ENCODE results near the gene RPL41.

RPL41 gene

DNA sequence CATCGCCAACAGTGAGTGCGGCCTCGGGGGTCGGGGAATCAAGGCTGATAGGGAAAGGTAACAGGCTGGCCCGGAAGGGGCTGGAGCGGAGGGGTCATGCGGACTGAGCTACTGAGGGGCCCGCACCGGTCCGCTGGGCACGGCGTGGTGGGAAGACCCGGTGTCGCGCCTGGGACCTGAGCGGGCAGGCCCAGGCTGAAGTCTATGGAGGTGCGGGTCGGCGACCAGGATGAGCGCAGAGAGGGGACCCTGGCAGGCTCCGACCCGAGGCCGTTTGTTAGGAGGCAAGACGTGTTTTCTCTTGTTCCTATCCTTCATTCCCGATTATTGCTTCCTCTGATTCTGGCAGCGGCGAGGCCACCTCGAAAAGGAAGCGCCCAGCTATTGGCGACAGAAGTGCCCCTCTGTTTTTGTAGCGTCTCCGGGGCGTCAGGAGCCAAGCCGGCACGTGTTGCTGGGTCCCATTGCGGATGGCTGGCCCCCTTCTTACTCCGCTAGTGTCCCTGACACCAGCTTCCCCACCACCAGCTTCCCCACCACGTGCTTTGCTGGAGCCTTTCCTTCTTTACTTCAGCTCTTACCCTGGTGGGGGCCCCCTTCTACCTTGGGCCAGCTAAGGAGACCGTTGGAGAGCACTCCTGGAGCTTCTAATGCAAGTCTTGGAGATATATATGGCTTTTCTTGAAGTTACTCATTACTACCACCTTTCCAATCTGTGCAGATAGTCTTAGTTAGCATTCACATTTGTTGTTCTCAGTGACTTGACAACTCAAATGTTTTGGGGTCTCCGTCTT, 11.4 kb upstream of the RPL41 start (continued):
- TF ChIP-seq, protein P1, sequence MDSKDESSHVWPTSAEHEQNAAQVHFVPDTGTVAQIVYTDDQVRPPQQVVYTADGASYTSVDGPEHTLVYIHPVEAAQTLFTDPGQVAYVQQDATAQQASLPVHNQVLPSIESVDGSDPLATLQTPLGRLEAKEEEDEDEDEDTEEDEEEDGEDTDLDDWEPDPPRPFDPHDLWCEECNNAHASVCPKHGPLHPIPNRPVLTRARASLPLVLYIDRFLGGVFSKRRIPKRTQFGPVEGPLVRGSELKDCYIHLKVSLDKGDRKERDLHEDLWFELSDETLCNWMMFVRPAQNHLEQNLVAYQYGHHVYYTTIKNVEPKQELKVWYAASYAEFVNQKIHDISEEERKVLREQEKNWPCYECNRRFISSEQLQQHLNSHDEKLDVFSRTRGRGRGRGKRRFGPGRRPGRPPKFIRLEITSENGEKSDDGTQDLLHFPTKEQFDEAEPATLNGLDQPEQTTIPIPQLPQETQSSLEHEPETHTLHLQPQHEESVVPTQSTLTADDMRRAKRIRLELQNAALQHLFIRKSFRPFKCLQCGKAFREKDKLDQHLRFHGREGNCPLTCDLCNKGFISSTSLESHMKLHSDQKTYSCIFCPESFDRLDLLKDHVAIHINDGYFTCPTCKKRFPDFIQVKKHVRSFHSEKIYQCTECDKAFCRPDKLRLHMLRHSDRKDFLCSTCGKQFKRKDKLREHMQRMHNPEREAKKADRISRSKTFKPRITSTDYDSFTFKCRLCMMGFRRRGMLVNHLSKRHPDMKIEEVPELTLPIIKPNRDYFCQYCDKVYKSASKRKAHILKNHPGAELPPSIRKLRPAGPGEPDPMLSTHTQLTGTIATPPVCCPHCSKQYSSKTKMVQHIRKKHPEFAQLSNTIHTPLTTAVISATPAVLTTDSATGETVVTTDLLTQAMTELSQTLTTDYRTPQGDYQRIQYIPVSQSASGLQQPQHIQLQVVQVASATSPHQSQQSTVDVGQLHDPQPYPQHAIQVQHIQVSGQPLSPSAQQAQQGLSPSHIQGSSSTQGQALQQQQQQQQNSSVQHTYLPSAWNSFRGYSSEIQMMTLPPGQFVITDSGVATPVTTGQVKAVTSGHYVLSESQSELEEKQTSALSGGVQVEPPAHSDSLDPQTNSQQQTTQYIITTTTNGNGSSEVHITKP (tag by site-specific recombination; IDR thresholded peaks at IDR 0.05), result peak; percentile 92
- TF ChIP-seq ZNF670 (tag by site-specific recombination; IDR thresholded peaks at IDR 0.05; ENCODE audit: low read depth) (no peak), ZBTB7A (tag by site-specific recombination; IDR thresholded peaks at IDR 0.05; ENCODE audit: low read depth) (no peak), ZNF138 (tag by site-specific recombination; IDR thresholded peaks at IDR 0.05; ENCODE audit: borderline replicate concordance) (no peak), GLIS2 (tag by site-specific recombination; IDR thresholded peaks at IDR 0.05) (no peak; the same call in 1 of the 2 replicates)

DNA sequence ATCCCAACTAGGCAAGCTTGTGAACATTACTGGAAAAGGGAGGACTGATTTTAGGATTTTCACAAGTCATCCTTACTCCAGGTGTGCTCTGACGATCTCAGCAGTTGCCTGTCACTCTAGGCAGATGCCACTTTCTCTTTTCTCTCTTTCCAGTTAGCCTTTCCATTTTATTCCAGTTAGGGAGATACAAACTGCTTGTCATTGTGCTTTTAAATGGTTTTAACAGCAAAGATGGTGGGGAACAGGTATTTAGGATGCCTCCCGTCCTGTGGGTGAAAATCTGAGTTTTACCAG, 10.9 kb upstream of the RPL41 start:
- ChIA-PET CTCF (interaction anchor here (0.5 to 4.7 kb wide), 4 partner anchors 13 to 1237 kb away, joined by 5 to 27 read pairs (median 18); partner anchors contain the start of genes ERBB3, RPL41, SMARCC2 and ZC3H10), POLR2A (interaction anchor here (0.8 to 3.9 kb wide), 9 partner anchors 12 to 132 kb away, joined by 3 to 165 read pairs (median 29); partner anchors contain the start of genes ERBB3, ESYT1, MYL6 and RAB5B)
- H3K27ac ChIP-seq (ENCODE audit: extremely low read depth, low read depth, low read length), result no peak overlapping the region; the same call in 1 of the 2 replicates
- TF ChIP-seq GLIS1 (tag by site-specific recombination; IDR thresholded peaks at IDR 0.05), result no peak
- TF ChIP-seq ZNF2 (tag by site-specific recombination; IDR thresholded peaks at IDR 0.05), result no peak
- 0 out of 2 replicates have a peak, but pooled peaks have one; percentile 23 for TF ChIP-seq ZNF184 (tag by site-specific recombination; IDR thresholded peaks at IDR 0.05)
- TF ChIP-seq PRDM1 (tag by site-specific recombination; IDR thresholded peaks at IDR 0.05), result peak; percentile 86
- peaks cover 37 to 58% of the 10 kb centered on the region in 2 experiments for H3K36me3 ChIP-seq (ENCODE audit: control insufficient read depth in 2 of 2, insufficient read depth in 1 of 2, low read length in 2 of 2)
- 0 out of 2 replicates have a peak, but pooled peaks cover 2% of the 10 kb centered on the region for H3K4me1 ChIP-seq (ENCODE audit: control insufficient read depth, insufficient read depth, low read length)
- H3K9me3 ChIP-seq (ENCODE audit: control insufficient read depth, insufficient read depth, low read depth, low read length), result no peaks in the 10 kb centered on the region
- H3K4me3 ChIP-seq (ENCODE audit: low read depth, low read length), result peak overlapping the region; percentile 82

DNA sequence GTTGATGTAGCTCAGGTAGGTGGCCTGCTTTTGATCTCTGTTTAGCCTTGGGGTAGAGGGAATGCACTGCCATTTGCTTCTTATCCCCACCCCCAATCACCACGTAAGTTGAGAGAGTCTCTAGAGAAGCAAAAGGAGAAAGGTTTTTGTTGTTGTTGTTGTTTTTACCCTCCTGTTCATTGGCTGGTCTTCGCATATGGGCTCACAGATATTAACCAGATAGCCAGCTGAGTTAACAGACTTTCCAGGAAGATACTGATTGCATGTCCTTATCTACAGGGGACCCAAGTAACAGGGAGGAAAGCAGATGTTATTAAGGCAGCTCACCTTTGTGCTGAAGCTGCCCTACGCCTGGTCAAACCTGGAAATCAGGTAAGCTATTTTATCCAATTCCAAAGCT, 9.2 kb upstream of the RPL41 start:
- Histone ChIP-seq H3K4me1 (ENCODE audit: control insufficient read depth, insufficient read depth, low read length) (0 out of 2 replicates have a peak, but pooled peaks cover 2% of the 10 kb centered on the region), H3K36me3 (ENCODE audit: control insufficient read depth in 2 of 2, insufficient read depth in 1 of 2, low read length in 2 of 2) (peaks cover 50 to 69% of the 10 kb centered on the region in 2 experiments), H3K9me3 (ENCODE audit: control insufficient read depth, insufficient read depth, low read depth, low read length) (no peaks in the 10 kb centered on the region), H3K4me3 (ENCODE audit: low read depth, low read length) (no peak overlapping the region), H3K27ac (ENCODE audit: extremely low read depth, low read depth, low read length) (peak overlapping the region; percentile 12; the same call in 1 of the 2 replicates)
- POLR2A ChIA-PET, result interaction anchor here (0.7 to 3.1 kb wide), 4 partner anchors 8 to 134 kb away, joined by 3 to 16 read pairs (median 3); partner anchors contain the start of genes RAB5B and ZC3H10
- CTCF ChIA-PET, result interaction anchor here (1.0 to 2.2 kb wide), 4 partner anchors 11 to 369 kb away, joined by 3 to 9 read pairs (median 3); partner anchors contain the start of genes ERBB3 and ZC3H10
- TF ChIP-seq RBAK (tag by site-specific recombination; IDR thresholded peaks at IDR 0.05), result no peak
- TF ChIP-seq ZNF157 (tag by site-specific recombination; IDR thresholded peaks at IDR 0.05), result no peak
- TF ChIP-seq ZNF701 (tag by site-specific recombination; IDR thresholded peaks at IDR 0.05), result no peak
- TF ChIP-seq KLF1 (tag by site-specific recombination; IDR thresholded peaks at IDR 0.05), result no peak

DNA sequence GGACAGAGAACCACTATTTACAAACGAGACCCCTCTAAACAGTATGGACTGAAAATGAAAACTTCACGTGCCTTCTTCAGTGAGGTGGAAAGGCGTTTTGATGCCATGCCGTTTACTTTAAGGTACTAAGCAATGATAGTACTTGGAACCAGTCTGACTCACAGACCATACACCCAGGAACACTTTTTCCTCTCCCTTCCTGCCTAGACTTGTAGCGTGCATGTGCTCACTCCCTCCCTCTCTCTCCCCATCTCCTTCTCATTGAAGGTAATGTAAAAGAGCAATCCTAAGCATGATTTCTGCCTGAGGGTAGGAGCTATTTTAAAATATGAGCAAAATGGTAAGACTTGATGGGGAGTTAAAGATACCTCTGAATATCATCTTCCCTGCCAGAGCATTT, 5.9 kb upstream of the RPL41 start:
- ChIA-PET CTCF (interaction anchor here (0.6 to 1.2 kb wide), 2 partner anchors 42 to 148 kb away, joined by 3 to 4 read pairs; partner anchors contain the start of genes ANKRD52 and MYL6B), POLR2A (interaction anchor here (1.7 kb wide), 1 partner anchor 31 kb away, joined by 4 read pairs; no protein-coding TSS in a partner anchor)
- Histone ChIP-seq H3K36me3 (ENCODE audit: control insufficient read depth in 2 of 2, insufficient read depth in 1 of 2, low read length in 2 of 2) (peaks cover 53 to 86% of the 10 kb centered on the region in 2 experiments), H3K27ac (ENCODE audit: extremely low read depth, low read depth, low read length) (no peak overlapping the region), H3K4me1 (ENCODE audit: control insufficient read depth, insufficient read depth, low read length) (0 out of 2 replicates have a peak, but pooled peaks cover 2% of the 10 kb centered on the region), H3K4me3 (ENCODE audit: low read depth, low read length) (no peak overlapping the region), H3K9me3 (ENCODE audit: control insufficient read depth, insufficient read depth, low read depth, low read length) (no peaks in the 10 kb centered on the region)
- TF ChIP-seq ZNF23 (tag by site-specific recombination; IDR thresholded peaks at IDR 0.05; ENCODE audit: borderline replicate concordance), result no peak
- TF ChIP-seq, protein P2, sequence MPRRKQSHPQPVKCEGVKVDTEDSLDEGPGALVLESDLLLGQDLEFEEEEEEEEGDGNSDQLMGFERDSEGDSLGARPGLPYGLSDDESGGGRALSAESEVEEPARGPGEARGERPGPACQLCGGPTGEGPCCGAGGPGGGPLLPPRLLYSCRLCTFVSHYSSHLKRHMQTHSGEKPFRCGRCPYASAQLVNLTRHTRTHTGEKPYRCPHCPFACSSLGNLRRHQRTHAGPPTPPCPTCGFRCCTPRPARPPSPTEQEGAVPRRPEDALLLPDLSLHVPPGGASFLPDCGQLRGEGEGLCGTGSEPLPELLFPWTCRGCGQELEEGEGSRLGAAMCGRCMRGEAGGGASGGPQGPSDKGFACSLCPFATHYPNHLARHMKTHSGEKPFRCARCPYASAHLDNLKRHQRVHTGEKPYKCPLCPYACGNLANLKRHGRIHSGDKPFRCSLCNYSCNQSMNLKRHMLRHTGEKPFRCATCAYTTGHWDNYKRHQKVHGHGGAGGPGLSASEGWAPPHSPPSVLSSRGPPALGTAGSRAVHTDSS (tag by site-specific recombination; IDR thresholded peaks at IDR 0.05), result no peak

All from HEK293 (cell line).